Smooth muscle cell (in vitro differentiated cells): ENCODE data around the gene CISTR. TPM values are rescaled to one million over a fixed set of nuclear protein-coding genes. Genes with fewer than 3 reads are reported as not detected.

ENCODE experiments used
- DNase-seq: peaks from one replicate; lab custom pipeline; 2025; ENCODE audit not compliant: unreplicated experiment; lab: John Stamatoyannopoulos, UW
- H2AFZ ChIP-seq: fragments of 200-600 bp; sonication (generic); 2 replicates; pipeline ENCODE4 v1.6.0; 2016; ENCODE audit warnings: antibody characterized with exemption, low read depth, mild to moderate bottlenecking
- H3F3A ChIP-seq: fragments of 200-600 bp; sonication (generic); 2 replicates; pipeline ENCODE4 v1.6.0; 2017; ENCODE audit warnings: antibody characterized with exemption, low read depth
- H3K27ac ChIP-seq: fragments of 200-600 bp; sonication (generic); 2 replicates; pipeline ENCODE4 v1.5.1; 2016; ENCODE audit warnings: low read depth, mild to moderate bottlenecking
- H3K27me3 ChIP-seq: fragments of 200-600 bp; sonication (generic); 2 replicates; pipeline ENCODE4 v1.6.1; 2016; ENCODE audit warnings: low read depth, mild to moderate bottlenecking
- H3K36me3 ChIP-seq: fragments of 200-600 bp; sonication (generic); 2 replicates; pipeline ENCODE4 v1.5.1; 2016; ENCODE audit warnings: low read depth
- H3K4me1 ChIP-seq: fragments of 200-600 bp; sonication (generic); 2 replicates; pipeline ENCODE4 v1.5.1; 2016; ENCODE audit warnings: low read depth
- H3K4me2 ChIP-seq: fragments of 200-600 bp; sonication (generic); 2 replicates; pipeline ENCODE4 v1.6.0; 2016; ENCODE audit warnings: mild to moderate bottlenecking
- H3K4me3 ChIP-seq: fragments of 200-600 bp; sonication (generic); 2 replicates; pipeline ENCODE4 v1.5.1; 2016; ENCODE audit warnings: mild to moderate bottlenecking
- H3K79me2 ChIP-seq: fragments of 200-600 bp; sonication (generic); 2 replicates; pipeline ENCODE4 v1.6.0; 2016; ENCODE audit warnings: low read depth, mild to moderate bottlenecking
- H3K9ac ChIP-seq: fragments of 200-600 bp; sonication (generic); 2 replicates; pipeline ENCODE4 v1.6.0; 2016; ENCODE audit warnings: low read depth
- H3K9me3 ChIP-seq: fragments of 200-600 bp; sonication (generic); replicated peaks from 2 replicates; pipeline ENCODE4 v1.5.1; 2016; ENCODE audit warnings: low read depth
- H4K20me1 ChIP-seq: fragments of 200-600 bp; sonication (generic); 2 replicates; pipeline ENCODE4 v1.6.0; 2016; ENCODE audit warnings: low read depth
- CTCF ChIP-seq: fragments of 200-600 bp; sonication (generic); IDR thresholded peaks from 2 replicates; pipeline ENCODE4 v1.5.1; 2017; ENCODE audit warnings: borderline replicate concordance, mild to moderate bottlenecking, antibody characterized with exemption; ENCODE audit not compliant: insufficient read depth, poor library complexity, severe bottlenecking
- WGBS: methylation state at CpG from one replicate; pipeline ENCODE4 v1.1.7; 2016; ENCODE audit warnings: low lambda C conversion rate; 5-methylcytosine and 5-hydroxymethylcytosine counted together
- polyA plus RNA-seq: library from polyadenylated mRNA; unstranded; fragments of >200 nt; fragmentation: Nextera tagmentation; extraction: Ambion mirVana; gene quantifications from 2 replicates; pipeline ENCODE4 v1.2.1, GENCODE V29; 2016
- total RNA-seq: library from RNA; depleted of rRNA; stranded (reverse); fragments of >200 nt; gene quantifications from 2 replicates; pipeline ENCODE4 v1.2.3, GENCODE V29; 2014

CISTR gene
- total and polyA plus RNA-seq, 2 experiments from 2014 or later, result not detected

DNA sequence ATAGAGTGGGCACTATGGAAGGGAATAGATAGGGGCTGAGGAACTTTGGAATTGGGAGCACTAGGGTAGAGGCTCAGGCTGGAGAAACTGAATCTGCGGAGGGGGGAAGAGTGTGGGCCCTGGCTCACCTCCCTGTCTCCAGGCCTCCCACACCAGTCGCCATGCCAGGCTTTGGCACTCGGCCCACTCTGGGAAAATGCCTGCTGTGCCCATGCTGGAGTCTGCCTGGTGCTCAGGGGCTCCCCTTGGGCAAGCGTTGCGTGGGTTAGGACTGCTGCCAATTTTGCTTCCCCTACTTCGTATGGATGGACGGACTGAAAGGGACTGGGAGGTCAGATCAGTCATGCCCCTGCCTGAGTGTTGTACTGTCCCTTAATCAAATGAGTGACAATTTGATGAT is 34.6 kb upstream of the CISTR start:
- no peaks in the 10 kb centered on the region for H3K4me1 ChIP-seq
- H3K9ac ChIP-seq, result no peak overlapping the region
- peaks cover 83% of the 10 kb centered on the region for H3K27me3 ChIP-seq
- no peak for DNase-seq
- no peak overlapping the region for H3K4me2 ChIP-seq
- 96% methylated on average over 7 of the region's 7 CpGs for WGBS
- TF ChIP-seq CTCF, result no peak
- no peak overlapping the region for H3K27ac ChIP-seq
- no peak overlapping the region for H3K4me3 ChIP-seq
- no peak overlapping the region for H2AFZ ChIP-seq
- H3K79me2 ChIP-seq, result no peaks in the 10 kb centered on the region
- H3F3A ChIP-seq, result no peaks in the 10 kb centered on the region
- no peaks in the 10 kb centered on the region for H4K20me1 ChIP-seq
- H3K36me3 ChIP-seq, result no peaks in the 10 kb centered on the region
- no peaks in the 10 kb centered on the region for H3K9me3 ChIP-seq

GRCh38 chr12:53785161-53785560 is 33.4 kb upstream of the CISTR start:
- H3K27me3 ChIP-seq, result peaks cover 93% of the 10 kb centered on the region
- no peaks in the 10 kb centered on the region for H4K20me1 ChIP-seq
- no peak overlapping the region for H3K9ac ChIP-seq
- no peaks in the 10 kb centered on the region for H3K9me3 ChIP-seq
- no peaks in the 10 kb centered on the region for H3K4me1 ChIP-seq
- WGBS, result 82% methylated on average over 2 of the region's 2 CpGs
- TF ChIP-seq CTCF, result no peak
- H3K4me2 ChIP-seq, result no peak overlapping the region
- H3K4me3 ChIP-seq, result no peak overlapping the region
- no peak for DNase-seq
- H3K79me2 ChIP-seq, result no peaks in the 10 kb centered on the region
- no peaks in the 10 kb centered on the region for H3K36me3 ChIP-seq
- H3F3A ChIP-seq, result no peaks in the 10 kb centered on the region
- no peak overlapping the region for H2AFZ ChIP-seq
- no peak overlapping the region for H3K27ac ChIP-seq

DNA sequence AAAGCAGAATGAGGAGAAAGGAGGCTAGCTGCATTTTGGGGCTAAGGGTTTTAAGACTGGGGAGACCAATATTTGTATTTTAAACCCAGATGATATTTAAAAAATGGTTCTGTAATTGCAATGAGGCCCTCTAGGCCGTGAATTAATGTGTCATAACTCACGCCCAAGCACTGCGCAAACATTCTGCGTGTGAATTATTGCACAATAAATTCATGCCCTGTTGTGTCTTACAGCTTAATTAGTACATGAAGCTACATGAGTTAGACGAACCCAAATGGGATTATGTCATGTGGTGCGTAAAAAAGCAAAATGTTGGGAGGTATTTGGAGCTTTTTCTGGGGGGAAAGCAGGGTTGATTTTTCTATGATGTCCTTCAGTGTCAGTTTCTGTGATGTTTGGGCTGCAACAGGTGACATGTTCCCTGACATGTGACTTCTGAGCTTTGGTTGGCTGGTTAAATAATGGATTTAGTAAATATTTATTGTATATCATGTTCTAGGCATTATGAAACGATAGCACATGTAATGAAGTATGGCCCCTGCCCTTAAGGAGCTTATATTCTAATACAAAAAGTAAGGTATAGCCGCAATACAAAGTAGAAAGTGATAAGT is 30.4 kb upstream of the CISTR start:
- no peaks in the 10 kb centered on the region for H3K4me1 ChIP-seq
- no peak overlapping the region for H3K9ac ChIP-seq
- H3K4me3 ChIP-seq, result no peak overlapping the region
- H3K27me3 ChIP-seq, result peaks cover 97% of the 10 kb centered on the region
- 81% methylated on average over 8 of the region's 8 CpGs for WGBS
- no peaks in the 10 kb centered on the region for H3K9me3 ChIP-seq
- TF ChIP-seq CTCF, result no peak
- H3F3A ChIP-seq, result no peaks in the 10 kb centered on the region
- no peaks in the 10 kb centered on the region for H4K20me1 ChIP-seq
- no peak overlapping the region for H3K27ac ChIP-seq
- no peak overlapping the region for H3K4me2 ChIP-seq
- DNase-seq, result no peak
- H2AFZ ChIP-seq, result no peak overlapping the region
- no peaks in the 10 kb centered on the region for H3K36me3 ChIP-seq
- H3K79me2 ChIP-seq, result no peaks in the 10 kb centered on the region

GRCh38 chr12:53781228-53781801 is 29.5 kb upstream of the CISTR start:
- Histone ChIP-seq H2AFZ (no peak overlapping the region), H3F3A (no peaks in the 10 kb centered on the region), H3K4me1 (no peaks in the 10 kb centered on the region), H3K4me3 (no peak overlapping the region), H3K9me3 (no peaks in the 10 kb centered on the region), H3K9ac (no peak overlapping the region), H3K36me3 (no peaks in the 10 kb centered on the region), H3K4me2 (no peak overlapping the region), H4K20me1 (no peaks in the 10 kb centered on the region), H3K79me2 (no peaks in the 10 kb centered on the region), H3K27ac (no peak overlapping the region), H3K27me3 (peaks cover 97% of the 10 kb centered on the region)
- DNase-seq, result no peak
- 60% methylated on average over 5 of the region's 5 CpGs for WGBS
- TF ChIP-seq CTCF, result no peak
